Fibroblast of skin of right quadriceps (primary cell): Measurements from ENCODE around the gene DNMT3L.
"Not testable (repeated sequence)": the region's sequence is repeated elsewhere in the genome, so short reads cannot be mapped to it uniquely, and the experiment has no call there.

Experiments used
- DNase-seq: peaks from one replicate; pipeline ENCODE4 v3.0.0-alpha.2; 2013

Gene DNMT3L

DNA sequence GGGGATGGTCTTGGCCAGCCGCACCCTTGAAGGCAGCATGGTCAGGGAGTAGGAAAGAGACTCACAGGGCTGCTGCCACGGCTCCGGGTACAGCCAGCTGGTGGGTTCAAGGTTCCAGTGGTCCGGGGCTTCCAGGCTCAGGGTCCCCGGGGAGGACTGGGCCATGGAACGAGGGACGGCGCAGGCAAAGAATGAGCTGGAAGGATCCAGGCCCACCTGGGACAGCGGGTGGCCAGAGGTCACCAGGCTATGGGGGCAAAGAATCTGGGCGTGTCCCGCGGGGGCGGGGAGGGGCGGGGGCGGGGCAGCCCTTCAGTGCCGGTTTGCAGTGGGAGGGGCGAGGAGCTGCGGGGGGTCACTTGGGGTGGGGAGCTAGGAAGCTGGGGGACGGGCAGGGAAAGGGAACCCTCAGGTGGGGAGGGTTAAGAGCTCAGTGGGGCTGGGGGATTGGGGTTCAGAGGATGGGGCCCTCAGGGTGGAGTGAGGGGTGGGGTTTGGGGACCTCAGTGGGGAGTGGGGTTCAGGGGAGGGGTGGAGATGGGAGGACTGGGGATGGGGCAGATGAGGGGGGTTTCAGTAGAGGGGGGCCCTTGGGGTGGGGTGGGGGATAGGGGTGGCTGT, at the start of gene DNMT3L:
Gene DNMT3L (minus strand): TSS at position 223 of the 621 bp plus-strand sequence. CDS start 638 bp downstream, outside the sequence.
- DNase-seq: no peak

DNA sequence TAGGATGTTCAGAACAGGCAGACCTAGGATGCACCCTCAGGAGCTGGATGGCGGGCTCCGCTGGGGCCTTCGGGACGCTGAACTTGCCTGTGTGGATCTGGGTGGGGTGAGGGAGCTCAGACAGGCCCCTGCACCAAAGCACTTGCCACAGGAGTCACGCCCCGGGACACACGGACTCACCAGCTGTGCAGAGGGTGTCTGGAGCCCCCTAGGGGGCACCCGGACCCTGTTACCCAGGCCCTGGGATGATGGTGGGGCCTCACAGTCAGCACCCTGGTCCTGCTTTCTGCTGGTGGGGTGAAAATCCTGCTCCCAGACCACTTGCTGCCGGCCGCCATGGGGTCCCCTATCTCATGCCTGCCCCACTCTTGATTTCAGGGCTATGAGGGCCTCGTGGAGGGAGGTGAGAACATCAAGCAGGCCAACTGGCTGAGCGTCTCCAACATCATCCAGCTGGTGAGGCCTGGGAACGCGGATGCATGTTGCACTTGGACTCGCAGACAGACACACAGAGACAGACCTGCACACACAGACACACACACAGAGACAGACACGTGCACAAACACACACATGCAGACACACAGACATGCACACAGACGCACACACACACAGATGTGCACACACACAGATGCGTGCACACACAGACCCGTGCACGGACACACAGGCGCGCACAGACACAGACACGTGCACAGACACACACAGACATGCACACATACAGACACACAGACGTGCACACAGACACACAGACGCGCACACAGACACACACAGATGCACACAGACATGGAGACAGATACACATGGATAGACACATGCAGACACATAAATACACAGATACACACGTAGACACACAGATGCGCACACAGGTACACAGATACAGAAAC, 49.2 kb upstream of the DNMT3L start:
- no peak for DNase-seq

GRCh38 chr21:44306936-44307704, 45.4 kb upstream of the DNMT3L start:
- no peak for DNase-seq

GRCh38 chr21:44305691-44306090, 44.0 kb upstream of the DNMT3L start:
- no peak for DNase-seq

DNA sequence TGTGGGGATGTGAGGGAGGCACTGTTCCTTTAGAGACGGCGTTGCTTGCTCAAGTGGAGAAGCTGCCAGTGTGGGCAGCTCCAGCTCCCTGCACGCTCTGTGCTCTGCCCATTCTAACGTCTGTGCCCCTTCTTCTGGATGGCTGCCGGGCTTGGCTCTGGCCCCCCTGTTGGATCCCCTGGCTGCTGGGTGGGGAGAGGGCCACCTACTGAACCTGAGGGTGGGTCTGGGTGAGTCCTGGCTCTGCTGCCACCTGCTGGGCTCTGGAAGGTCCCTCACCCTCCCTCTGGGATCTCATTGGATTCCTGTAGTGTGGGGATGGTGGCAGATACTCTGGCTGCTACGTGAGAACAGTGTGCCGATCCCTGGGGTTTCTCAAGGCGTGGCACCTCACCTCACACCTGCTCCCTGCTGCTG, 43.2 kb upstream of the DNMT3L start:
- peak; percentile 19 for DNase-seq

GRCh38 chr21:44304011-44304616, 42.4 kb upstream of the DNMT3L start:
- DNase-seq: no peak

DNA sequence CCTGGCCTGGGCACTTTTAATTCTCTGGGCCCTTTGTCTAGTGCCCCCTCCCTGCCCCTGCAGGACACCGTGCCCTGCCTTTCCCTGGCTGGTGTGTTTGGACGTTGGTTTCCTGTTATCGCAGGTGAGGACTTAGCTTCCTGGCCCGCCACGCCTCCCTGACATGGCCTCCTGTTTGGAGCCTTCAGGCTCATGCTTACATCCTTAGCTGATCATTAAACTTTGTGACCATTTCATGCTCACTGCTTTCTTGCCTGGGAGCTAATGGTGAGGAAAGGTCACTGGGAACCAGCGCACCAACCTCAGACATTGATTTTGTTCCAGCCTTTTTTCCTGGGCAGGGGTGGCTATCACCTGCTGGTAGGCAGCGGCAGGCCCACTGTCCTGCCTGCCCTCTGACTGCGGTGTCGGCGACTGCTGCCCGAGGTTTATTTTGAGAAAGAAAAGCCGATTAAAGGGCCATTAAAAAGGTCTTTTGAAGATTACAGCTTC, 41.8 kb upstream of the DNMT3L start:
- no peak for DNase-seq

- not testable (repeated sequence) for DNase-seq
Measured at GRCh38 chr21:44302573-44303401, 41.1 kb upstream of the DNMT3L start.

GRCh38 chr21:44301961-44302406, 40.3 kb upstream of the DNMT3L start:
- no peak for DNase-seq

DNA sequence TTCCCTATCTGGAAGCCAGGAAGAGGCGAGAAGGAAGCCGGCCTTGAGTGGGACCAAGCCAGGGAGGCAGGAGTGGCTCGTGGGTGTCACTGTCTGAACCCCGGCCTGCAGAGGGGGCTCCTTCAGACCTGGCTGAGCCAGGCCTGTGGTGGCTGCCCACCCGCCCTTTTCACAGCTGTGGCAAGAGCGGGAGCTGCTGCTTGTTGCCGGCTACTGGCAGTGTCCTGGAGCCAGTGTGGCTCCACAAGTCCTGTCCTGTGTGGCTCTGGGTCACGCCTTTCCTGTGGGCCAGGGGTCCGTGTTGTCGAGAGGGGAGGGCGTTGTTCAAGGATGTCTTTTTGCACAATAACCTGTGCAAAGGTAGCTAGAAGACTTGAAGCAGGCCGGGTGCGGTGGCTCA, 39.4 kb upstream of the DNMT3L start:
- no peak for DNase-seq

- DNase-seq: peak; percentile 42
Measured at GRCh38 chr21:44300262-44300959, 38.7 kb upstream of the DNMT3L start.

GRCh38 chr21:44299458-44300261, 38.0 kb upstream of the DNMT3L start, which contains the start of gene PFKL:
Gene PFKL, plus strand, starts transcription at chr21:44300053. Its CDS starts 53 bp downstream, at chr21:44300106.
- DNase-seq: peak; percentile 42

DNA sequence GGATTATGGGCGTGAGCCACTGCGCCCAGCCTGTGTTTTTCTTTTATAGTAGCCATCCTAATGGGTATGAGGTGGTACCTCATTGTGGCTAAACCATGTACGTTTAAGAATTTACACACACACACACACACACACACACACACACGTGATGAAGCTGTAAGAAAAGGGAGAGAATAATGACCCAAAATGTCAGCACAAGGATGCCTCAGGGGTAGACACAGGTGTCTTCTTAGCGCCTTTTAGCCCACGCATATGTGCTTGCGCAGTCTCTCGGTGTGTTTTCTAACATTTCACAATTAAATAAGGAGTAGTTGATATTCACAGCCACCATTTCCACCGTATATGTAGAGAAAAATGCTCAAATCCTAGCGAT, 37.4 kb upstream of the DNMT3L start:
- DNase-seq: no peak

- DNase-seq: peak; percentile 31
Measured at GRCh38 chr21:44298301-44298700, 36.6 kb upstream of the DNMT3L start.

- DNase-seq: peak; percentile 71
Measured at GRCh38 chr21:44297525-44298290, 36.0 kb upstream of the DNMT3L start.

DNA sequence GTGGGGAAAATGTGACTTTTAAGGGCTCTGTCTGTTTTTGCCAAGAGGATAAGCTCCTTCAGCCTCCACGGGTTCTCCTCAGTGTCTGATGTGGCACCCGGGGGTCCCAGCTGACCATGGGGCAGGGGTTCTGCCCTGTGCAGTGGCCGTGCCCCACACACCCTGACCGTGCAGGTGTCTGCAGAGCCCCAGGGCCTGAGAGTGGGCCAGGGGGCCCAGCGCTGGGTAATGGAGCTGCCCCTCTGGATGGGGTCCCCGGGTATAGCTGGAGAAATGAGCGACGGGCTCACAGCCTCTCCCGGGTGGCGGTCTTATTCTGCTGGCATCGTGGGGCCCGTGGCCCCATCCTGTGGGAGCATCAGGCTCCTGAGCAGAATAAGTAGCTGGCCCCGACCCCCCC, 35.2 kb upstream of the DNMT3L start:
- DNase-seq: no peak

GRCh38 chr21:44296103-44296519, 34.4 kb upstream of the DNMT3L start:
- DNase-seq: no peak

DNA sequence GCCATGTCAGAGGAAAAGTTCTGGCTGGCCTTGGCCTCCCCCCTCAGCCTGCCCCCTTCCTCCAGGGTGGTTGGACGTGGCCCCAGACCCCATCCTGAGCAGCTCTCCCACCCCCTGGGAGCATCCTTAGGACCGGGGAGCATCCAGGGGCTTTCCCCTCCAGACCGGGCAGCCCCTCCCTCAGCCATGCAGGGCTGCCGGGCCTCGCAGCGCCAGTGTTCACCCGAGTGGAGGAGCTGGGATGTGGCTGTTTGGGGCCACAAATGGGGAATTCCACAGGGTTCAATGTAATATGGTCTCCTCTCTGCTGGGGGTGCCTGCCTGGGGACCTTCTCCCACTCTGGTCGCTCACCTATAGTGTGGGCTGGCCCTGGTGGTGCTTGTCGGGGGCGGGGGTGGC, 33.9 kb upstream of the DNMT3L start:
- no peak for DNase-seq

DNA sequence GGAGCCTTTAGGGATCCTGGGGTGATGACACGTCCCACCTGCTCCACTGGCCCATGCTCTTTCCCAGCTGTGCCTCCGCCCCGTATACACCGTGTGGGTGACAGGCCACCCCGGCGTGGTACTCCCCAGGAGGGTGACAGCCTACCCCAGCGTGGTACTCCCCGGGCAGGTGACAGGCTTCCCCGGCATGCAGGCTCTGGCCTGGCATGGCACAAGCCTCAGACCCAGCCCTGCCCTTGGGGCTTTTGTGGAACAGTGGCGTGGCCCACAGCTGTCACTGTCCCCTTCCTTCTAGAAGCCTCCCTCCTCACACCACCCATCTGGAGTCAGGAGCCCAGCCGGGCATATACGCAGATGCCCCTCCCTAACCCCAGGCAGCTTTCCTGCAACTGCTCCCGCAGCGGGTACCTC, 33.5 kb upstream of the DNMT3L start:
- DNase-seq: no peak
